PC-9 (cell line): ENCODE results near the gene CBFA2T3. TPM values are rescaled to one million over a fixed set of nuclear protein-coding genes. Genes with fewer than 3 reads are reported as not detected.

Source experiments
- BruUV-seq: library from RNA; stranded (reverse); fragments of 400-500 nt; replicated peaks from 2 replicates; lab custom pipeline; 2021; lab: Mats Ljungman, UMichigan
- CTCF ChIA-PET: fragments of 300-600 bp; sonication (Branson Sonifier 250); formaldehyde crosslinking; loops from one replicate; lab custom pipeline; 2022; ENCODE audit warnings: antibody characterized with exemption; lab: Charles Lee
- POLR2A ChIA-PET: fragments of 300-600 bp; sonication (Branson Sonifier 250); formaldehyde crosslinking; loops from one replicate; lab custom pipeline; 2022; ENCODE audit warnings: antibody characterized with exemption; ENCODE audit not compliant: unreplicated experiment; lab: Charles Lee
- DNase-seq, 2 experiments: peaks; one replicate each; pipeline versions ENCODE4 v3.0.0 to v3.0.0-alpha.2; 2015 to 2022; ENCODE audit warnings: mixed read lengths in 1 of 2
- H2AFZ ChIP-seq: fragments of 200-600 bp; sonication (generic); 2 replicates; pipeline ENCODE4 v1.8.1; 2017; ENCODE audit warnings: antibody characterized with exemption
- H3F3A ChIP-seq: fragments of 200-600 bp; sonication (generic); 2 replicates; pipeline ENCODE4 v1.8.1; 2017; ENCODE audit warnings: antibody characterized with exemption, mild to moderate bottlenecking, low read depth; ENCODE audit not compliant: insufficient read depth
- H3K27ac ChIP-seq: fragments of 200-600 bp; sonication (generic); 2 replicates; pipeline ENCODE4 v1.6.1; 2016; ENCODE audit warnings: mixed run types
- H3K27me3 ChIP-seq: fragments of 200-600 bp; sonication (generic); 2 replicates; pipeline ENCODE4 v1.6.1; 2016; ENCODE audit warnings: low read depth, mixed run types; ENCODE audit not compliant: insufficient read depth
- H3K36me3 ChIP-seq: fragments of 200-600 bp; sonication (generic); 2 replicates; pipeline ENCODE4 v1.6.1; 2016; ENCODE audit warnings: low read depth, mixed run types
- H3K4me1 ChIP-seq: fragments of 200-600 bp; sonication (generic); replicated peaks from 2 replicates; pipeline ENCODE4 v1.6.1; 2016; ENCODE audit warnings: mixed run types; ENCODE audit not compliant: insufficient read depth
- H3K4me2 ChIP-seq: fragments of 200-600 bp; sonication (generic); 2 replicates; pipeline ENCODE4 v1.6.1; 2017; ENCODE audit warnings: mixed run types
- H3K4me3 ChIP-seq: fragments of 200-600 bp; sonication (generic); 2 replicates; pipeline ENCODE4 v1.6.1; 2016; ENCODE audit warnings: mixed run types
- H3K79me2 ChIP-seq: fragments of 200-600 bp; sonication (generic); 2 replicates; pipeline ENCODE4 v1.6.1; 2017; ENCODE audit warnings: low read depth, mixed run types
- H3K9me2 ChIP-seq: fragments of 200-600 bp; sonication (generic); 2 replicates; pipeline ENCODE4 v1.8.1; 2017; ENCODE audit warnings: mild to moderate bottlenecking; ENCODE audit not compliant: insufficient read depth
- H3K9me3 ChIP-seq: fragments of 200-600 bp; sonication (generic); 2 replicates; pipeline ENCODE4 v1.8.1; 2016; ENCODE audit warnings: low read depth; ENCODE audit not compliant: insufficient read depth
- H4K20me1 ChIP-seq: fragments of 200-600 bp; sonication (generic); 2 replicates; pipeline ENCODE4 v1.8.1; 2017; ENCODE audit not compliant: insufficient read depth
- CTCF ChIP-seq: fragments of 200-600 bp; sonication (generic); conservative IDR thresholded peaks from 2 replicates; pipeline ENCODE4 v1.6.1; 2017; ENCODE audit warnings: mixed run types, antibody characterized with exemption, mild to moderate bottlenecking, moderate library complexity
- EZH2 ChIP-seq: fragments of 200-600 bp; sonication (generic); IDR thresholded peaks from 2 replicates; pipeline ENCODE4 v1.8.0; 2017; ENCODE audit warnings: antibody characterized with exemption, low read depth
- intact Hi-C: fragments of 100-400 bp; cut with micrococcal nuclease; formaldehyde crosslinking; loops from one replicate; pipeline ENCODE4 v1.10.0; 2022; ENCODE audit not compliant: unreplicated experiment
- total RNA-seq: library from RNA; stranded (reverse); gene quantifications from 2 replicates; pipeline ENCODE4 v1.2.3, GENCODE V29; 2021

CBFA2T3 gene
- total RNA-seq, 1 experiment from 2014 or later, result 1.0 TPM

DNA sequence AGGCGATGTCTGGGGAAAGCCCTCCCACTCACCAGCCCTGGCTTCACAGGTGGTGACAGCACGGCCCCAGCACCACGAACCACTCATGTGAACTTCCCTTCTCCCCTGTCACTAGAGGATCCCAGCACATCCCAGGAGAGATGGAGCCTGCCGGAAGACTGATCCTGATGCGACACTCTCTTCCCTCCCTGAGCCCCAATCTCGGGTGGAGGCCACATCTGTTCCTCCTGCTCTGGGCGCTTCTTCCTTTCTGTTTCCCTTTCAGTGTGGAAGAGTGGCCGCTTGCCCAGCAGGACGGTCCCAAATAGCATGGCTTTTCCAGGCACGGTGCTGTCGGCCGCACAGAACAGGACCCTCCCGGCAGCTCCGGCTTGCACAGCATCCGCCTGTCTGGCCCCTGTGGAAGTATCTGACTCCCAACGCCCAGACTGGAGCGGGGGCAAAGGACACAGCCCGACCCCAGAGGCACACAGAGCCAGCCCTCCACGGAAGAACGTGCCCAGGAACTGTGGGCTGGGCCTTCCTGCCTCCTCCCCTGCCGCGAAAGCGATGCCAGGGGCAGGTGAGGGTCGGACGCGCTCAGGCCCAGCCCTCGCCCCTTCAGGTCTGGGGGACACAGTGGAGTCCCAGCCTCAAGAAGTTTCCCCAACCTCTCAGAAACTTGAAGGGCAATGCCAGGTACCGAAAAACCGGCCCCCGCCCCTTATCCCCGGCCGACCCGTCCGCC, 37.6 kb downstream of the CBFA2T3 start:
- Histone ChIP-seq H2AFZ (no peak overlapping the region), H3K79me2 (no peaks in the 10 kb centered on the region), H4K20me1 (no peaks in the 10 kb centered on the region), H3K4me2 (no peak overlapping the region), H3K4me1 (peaks cover 9% of the 10 kb centered on the region), H3K4me3 (no peak overlapping the region), H3K9me2 (no peaks in the 10 kb centered on the region), H3K27ac (no peak overlapping the region), H3K27me3 (peaks cover 17% of the 10 kb centered on the region), H3F3A (no peaks in the 10 kb centered on the region), H3K9me3 (no peaks in the 10 kb centered on the region), H3K36me3 (no peaks in the 10 kb centered on the region)
- BruUV-seq, result no TSS peak
- CTCF ChIA-PET, result no interaction called here
- TF ChIP-seq CTCF, result no peak
- TF ChIP-seq EZH2, result no peak
- DNase-seq, result no peak
- intact Hi-C loops, result no loop called here
- POLR2A ChIA-PET, result no interaction called here

DNA sequence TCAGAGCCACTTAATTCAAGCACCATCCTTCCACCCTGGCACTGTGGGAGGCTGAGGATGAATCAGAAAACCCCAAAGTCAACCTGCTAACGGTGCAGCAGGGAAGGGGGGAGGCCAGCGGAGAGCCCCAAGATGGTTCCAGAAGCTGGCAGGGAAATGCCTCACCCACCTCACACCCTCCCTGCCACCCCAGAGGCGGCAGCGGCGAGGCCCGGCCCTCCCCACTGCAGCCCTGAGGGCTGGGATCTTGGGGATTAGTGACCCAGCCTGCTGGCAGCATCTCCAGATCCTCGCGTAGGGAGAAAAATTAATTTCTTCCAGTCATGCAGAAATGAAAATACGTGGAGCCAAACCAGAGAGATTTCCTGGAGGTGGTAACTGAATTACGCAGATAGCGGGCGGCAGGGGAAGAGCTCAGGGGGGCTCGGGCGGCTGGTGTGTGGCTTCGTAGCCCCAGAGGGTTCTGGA, 38.2 kb downstream of the CBFA2T3 start:
- TF ChIP-seq EZH2 (no peak), CTCF (no peak)
- Histone ChIP-seq H3K4me1 (peaks cover 9% of the 10 kb centered on the region), H3K4me3 (no peak overlapping the region), H2AFZ (no peak overlapping the region), H3K9me2 (no peaks in the 10 kb centered on the region), H3K79me2 (no peaks in the 10 kb centered on the region), H3F3A (no peaks in the 10 kb centered on the region), H3K4me2 (no peak overlapping the region), H3K27me3 (peaks cover 16% of the 10 kb centered on the region), H3K9me3 (no peaks in the 10 kb centered on the region), H3K27ac (no peak overlapping the region), H3K36me3 (no peaks in the 10 kb centered on the region), H4K20me1 (no peaks in the 10 kb centered on the region)
- ChIA-PET POLR2A (no interaction called here), CTCF (no interaction called here)
- DNase-seq, result no peak
- intact Hi-C loops, result no loop called here
- BruUV-seq, result no TSS peak

GRCh38 chr16:88938119-88938776, 38.8 kb downstream of the CBFA2T3 start:
- ChIA-PET CTCF (no interaction called here), POLR2A (no interaction called here)
- H3K4me2 ChIP-seq, result no peak overlapping the region
- no peaks in the 10 kb centered on the region for H3K9me2 ChIP-seq
- H4K20me1 ChIP-seq, result no peaks in the 10 kb centered on the region
- peaks cover 9% of the 10 kb centered on the region for H3K4me1 ChIP-seq
- H3K27me3 ChIP-seq, result peaks cover 12% of the 10 kb centered on the region
- intact Hi-C loops, result no loop called here
- no peak overlapping the region for H2AFZ ChIP-seq
- no peaks in the 10 kb centered on the region for H3F3A ChIP-seq
- peak in 1 of 2 experiments; percentile 62 for DNase-seq
- BruUV-seq, result no TSS peak
- no peak for TF ChIP-seq EZH2
- TF ChIP-seq CTCF, result no peak
- H3K27ac ChIP-seq, result no peak overlapping the region
- H3K4me3 ChIP-seq, result no peak overlapping the region
- no peaks in the 10 kb centered on the region for H3K36me3 ChIP-seq
- no peaks in the 10 kb centered on the region for H3K9me3 ChIP-seq
- no peaks in the 10 kb centered on the region for H3K79me2 ChIP-seq
